ENCODE measurements around the gene DERL3.

- TF ChIP-seq, protein P1, sequence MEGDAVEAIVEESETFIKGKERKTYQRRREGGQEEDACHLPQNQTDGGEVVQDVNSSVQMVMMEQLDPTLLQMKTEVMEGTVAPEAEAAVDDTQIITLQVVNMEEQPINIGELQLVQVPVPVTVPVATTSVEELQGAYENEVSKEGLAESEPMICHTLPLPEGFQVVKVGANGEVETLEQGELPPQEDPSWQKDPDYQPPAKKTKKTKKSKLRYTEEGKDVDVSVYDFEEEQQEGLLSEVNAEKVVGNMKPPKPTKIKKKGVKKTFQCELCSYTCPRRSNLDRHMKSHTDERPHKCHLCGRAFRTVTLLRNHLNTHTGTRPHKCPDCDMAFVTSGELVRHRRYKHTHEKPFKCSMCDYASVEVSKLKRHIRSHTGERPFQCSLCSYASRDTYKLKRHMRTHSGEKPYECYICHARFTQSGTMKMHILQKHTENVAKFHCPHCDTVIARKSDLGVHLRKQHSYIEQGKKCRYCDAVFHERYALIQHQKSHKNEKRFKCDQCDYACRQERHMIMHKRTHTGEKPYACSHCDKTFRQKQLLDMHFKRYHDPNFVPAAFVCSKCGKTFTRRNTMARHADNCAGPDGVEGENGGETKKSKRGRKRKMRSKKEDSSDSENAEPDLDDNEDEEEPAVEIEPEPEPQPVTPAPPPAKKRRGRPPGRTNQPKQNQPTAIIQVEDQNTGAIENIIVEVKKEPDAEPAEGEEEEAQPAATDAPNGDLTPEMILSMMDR (IDR thresholded peaks at IDR 0.05): no peak
- TF ChIP-seq, protein P2, sequence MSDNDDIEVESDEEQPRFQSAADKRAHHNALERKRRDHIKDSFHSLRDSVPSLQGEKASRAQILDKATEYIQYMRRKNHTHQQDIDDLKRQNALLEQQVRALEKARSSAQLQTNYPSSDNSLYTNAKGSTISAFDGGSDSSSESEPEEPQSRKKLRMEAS (CRISPR knock-in tag; IDR thresholded peaks at IDR 0.05): no peak
- TF ChIP-seq CREB1 (CRISPR knock-in tag; IDR thresholded peaks at IDR 0.05) (no peak), ZNF121 (CRISPR knock-in tag; IDR thresholded peaks at IDR 0.05) (no peak), NFE2L1 (CRISPR knock-in tag; IDR thresholded peaks at IDR 0.05) (no peak), ZBTB21 (CRISPR knock-in tag; IDR thresholded peaks at IDR 0.05; ENCODE audit: borderline replicate concordance) (no peak)
These were observed 35.6 kb downstream of the DERL3 start for GRCh38 chr22:23803001-23803819.

Data from WTC11 (cell line).